Measurements from ENCODE around the gene RILPL1. TPM values are rescaled to one million over a fixed set of nuclear protein-coding genes. Genes with fewer than 3 reads are reported as not detected.

Gene RILPL1
- total and polyA plus RNA-seq, 2 of the 4 experiments (the other 2 are of a cell fraction), result 11.1 to 19.8 TPM

DNA sequence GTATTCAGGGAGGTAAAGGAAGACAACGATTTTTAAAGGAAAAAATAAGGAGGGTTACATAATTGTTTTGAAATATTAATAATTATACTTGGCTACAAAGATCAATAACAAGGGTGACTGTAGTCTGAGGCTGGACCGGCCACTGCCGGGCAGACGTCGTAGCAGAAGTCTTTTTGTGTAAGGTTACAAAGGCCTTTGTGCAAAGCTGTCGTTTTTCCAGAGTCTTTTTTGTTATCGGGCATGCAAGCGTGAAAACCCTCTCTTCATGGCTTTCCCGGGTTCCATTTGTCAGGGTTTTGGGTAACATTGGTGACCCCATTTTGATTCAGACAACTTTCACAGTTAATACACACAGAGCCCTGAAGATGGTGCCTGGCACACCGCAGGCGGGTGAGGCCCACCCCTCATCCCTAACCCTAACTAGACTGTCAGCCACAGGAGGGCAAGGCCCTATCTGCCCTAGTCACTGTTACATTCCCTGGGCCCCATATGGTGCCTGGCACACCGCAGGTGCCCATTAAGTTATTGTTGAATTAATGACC, 31.3 kb downstream of the RILPL1 start:
- H2BK120ac ChIP-seq (ENCODE audit: low read depth, low read length), result no peak overlapping the region
- H2BK15ac ChIP-seq (ENCODE audit: low read depth, low read length), result no peak overlapping the region
- in situ Hi-C loops (cut with MboI; ENCODE audit: low sequenced_read_pairs) (no loop called here), intact Hi-C loops (cut with micrococcal nuclease) (no loop called here), dilution Hi-C loops (cut with HindIII; ENCODE audit: low sequenced_read_pairs, unreplicated experiment) (no loop called here)
- H4K20me1 ChIP-seq (ENCODE audit: insufficient read depth, low read length), result peaks cover 6% of the 10 kb centered on the region
- H2AK9ac ChIP-seq (replicated peaks; ENCODE audit: low read depth, low read length, poor library complexity), result no peak overlapping the region
- no peak overlapping the region for H4K5ac ChIP-seq (ENCODE audit: low read depth, low read length)
- H3K9me3 ChIP-seq (ENCODE audit: control insufficient read depth, insufficient read depth, low read length), result no peaks in the 10 kb centered on the region
- H3K56ac ChIP-seq (ENCODE audit: extremely low read depth, insufficient read depth, low read length), result no peak overlapping the region
- H3K4me1 ChIP-seq (ENCODE audit: control insufficient read depth, insufficient read depth, low read length), result no peaks in the 10 kb centered on the region
- POLR2A ChIA-PET (ENCODE audit: unreplicated experiment), result no interaction called here
- peaks cover 4% of the 10 kb centered on the region; the same call in 1 of the 2 replicates for H3K9me1 ChIP-seq (ENCODE audit: insufficient read depth, low read length)
- no peak overlapping the region for H4K91ac ChIP-seq (ENCODE audit: insufficient read depth, low read depth, low read length)
- H3K14ac ChIP-seq (replicated peaks; ENCODE audit: low read depth, low read length), result no peak overlapping the region
- no peak overlapping the region for H3K18ac ChIP-seq (ENCODE audit: low read depth, low read length)
- H3K4me2 ChIP-seq (ENCODE audit: low read depth, low read length), result no peak overlapping the region
- no peak overlapping the region for H3K23ac ChIP-seq (ENCODE audit: low read depth, low read length)
- H3K36me3 ChIP-seq (ENCODE audit: control insufficient read depth, insufficient read depth, low read length), result peaks cover 21% of the 10 kb centered on the region
- no peak overlapping the region for H3K9ac ChIP-seq (ENCODE audit: low read depth, low read length)
- TF ChIP-seq CHD1 (IDR thresholded peaks at IDR 0.05; ENCODE audit: low read depth, low read length) (no peak), CEBPB (IDR thresholded peaks at IDR 0.05; ENCODE audit: low read depth, low read length) (no peak), CTCF (conservative IDR thresholded peaks at IDR 0.05; ENCODE audit: low read depth, low read length) (no peak), USF2 (IDR thresholded peaks at IDR 0.05; ENCODE audit: low read depth, low read length) (no peak), MAFK (IDR thresholded peaks at IDR 0.05; ENCODE audit: low read depth, low read length) (no peak), ELK1 (IDR thresholded peaks at IDR 0.05; ENCODE audit: borderline replicate concordance, low read depth, low read length) (no peak), FOS (IDR thresholded peaks at IDR 0.05; ENCODE audit: low read depth, low read length) (no peak), BHLHE40 (IDR thresholded peaks at IDR 0.05; ENCODE audit: low read depth, low read length) (no peak), SMC3 (IDR thresholded peaks at IDR 0.05; ENCODE audit: low read depth, low read length) (no peak), RAD21 (IDR thresholded peaks at IDR 0.05; ENCODE audit: low read length) (no peak), POLR2A (IDR thresholded peaks at IDR 0.05; ENCODE audit: low read depth, low read length) (no peak), NFE2L2 (IDR thresholded peaks at IDR 0.05; ENCODE audit: low read depth, low read length) (no peak), RCOR1 (IDR thresholded peaks at IDR 0.05; ENCODE audit: insufficient replicate concordance, low read length) (no peak)
- no peaks in the 10 kb centered on the region for H3K27me3 ChIP-seq (ENCODE audit: control insufficient read depth, insufficient read depth, low read length)
- no peak overlapping the region for H2AFZ ChIP-seq (replicated peaks; ENCODE audit: low read length, poor library complexity)
- peaks cover 0 to 21% of the 10 kb centered on the region in 2 experiments; a peak in 3 of 4 replicates for H3K79me1 ChIP-seq (ENCODE audit: low read depth in 1 of 2, low read length in 2 of 2)
- CTCF ChIA-PET, result no interaction called here
- ATAC-seq (ENCODE audit: low read depth), result no peak
- no peak overlapping the region for H2AK5ac ChIP-seq (ENCODE audit: low read depth, low read length)
- no TSS peak for BruUV-seq (replicated peaks)
- no peak overlapping the region for H3K27ac ChIP-seq (ENCODE audit: insufficient read depth, low read length)
- no peak overlapping the region for H2BK20ac ChIP-seq (ENCODE audit: low read depth, low read length)
- WGBS, 2 experiments (ENCODE audit: extremely low coverage in 2 of 2, insufficient read length in 1 of 2), result 79% methylated on average over 2 of the region's 12 CpGs; no CpG with 5 or more reads in 1 of the 2 experiments
- DNase-seq, result no peak
- H2BK5ac ChIP-seq (ENCODE audit: low read depth, low read length, poor library complexity, severe bottlenecking), result no peak overlapping the region
- no peak overlapping the region for H4K8ac ChIP-seq (ENCODE audit: low read depth in 2 of 2, low read length in 2 of 2)
- H3K4ac ChIP-seq (ENCODE audit: low read depth, low read length), result no peak overlapping the region
- H3K4me3 ChIP-seq (ENCODE audit: insufficient read depth, low read depth, low read length), result no peak overlapping the region
